SJSA1 (cell line): ENCODE data around the gene GLOD4. TPM values are rescaled to one million over a fixed set of nuclear protein-coding genes. Genes with fewer than 3 reads are reported as not detected.
"Not testable (repeated sequence)": the region's sequence is repeated elsewhere in the genome, so short reads cannot be mapped to it uniquely, and the experiment has no call there.

Experiments
- DNase-seq, 2 experiments: peaks; one replicate each; pipeline ENCODE4 v3.0.0-alpha.2; 2015 to 2020; ENCODE audit warnings: low spot score in 2 of 2, low read depth in 1 of 2
- H3K27ac ChIP-seq: fragments of 250-450 bp; sonication (Bioruptor Pico); 2 replicates; pipeline ENCODE4 v1.5.1; 2020; ENCODE audit warnings: mild to moderate bottlenecking, moderate library complexity
- H3K27me3 ChIP-seq: fragments of 250-450 bp; sonication (Bioruptor Pico); replicated peaks from 2 replicates; pipeline ENCODE4 v1.5.1; 2020; ENCODE audit warnings: mild to moderate bottlenecking, moderate library complexity
- H3K36me3 ChIP-seq: fragments of 250-450 bp; sonication (Bioruptor Pico); 2 replicates; pipeline ENCODE4 v1.5.1; 2020; ENCODE audit warnings: mild to moderate bottlenecking
- H3K4me1 ChIP-seq: fragments of 250-450 bp; sonication (Bioruptor Pico); replicated peaks from 2 replicates; pipeline ENCODE4 v1.6.1; 2021; ENCODE audit warnings: mild to moderate bottlenecking
- H3K4me3 ChIP-seq: fragments of 250-450 bp; sonication (Bioruptor Pico); 2 replicates; pipeline ENCODE4 v1.5.1; 2020; ENCODE audit warnings: mild to moderate bottlenecking
- H3K9me3 ChIP-seq: fragments of 250-450 bp; sonication (Bioruptor Pico); replicated peaks from 2 replicates; pipeline ENCODE4 v1.5.1; 2020; ENCODE audit warnings: mild to moderate bottlenecking
- total RNA-seq: library from RNA; depleted of rRNA; stranded (reverse); fragments of >200 nt; shearing (Covaris generic); gene quantifications from 2 replicates; pipeline ENCODE4 v1.2.3, GENCODE V29; 2014; rRNA removed

The GLOD4 gene
- 64.7 and 77.1 TPM in 2 replicates for total RNA-seq

GRCh38 chr17:781805-782731, at the start of gene GLOD4, which contains the start of gene MRM3:
Gene GLOD4 (minus strand): TSS chr17:782280. CDS start chr17:782255, 25 bp downstream.
Gene MRM3 (plus strand): TSS chr17:782353. CDS start chr17:782379, 26 bp downstream.
- peak within 1 kb of the TSS; percentile 28 for H3K27ac ChIP-seq
- DNase-seq = peak; percentile 85 to 91
- H3K36me3 ChIP-seq = peaks cover 36% of the 10 kb centered on the region

GRCh38 chr17:830950-831349, 48.9 kb upstream of the GLOD4 start:
- Histone ChIP-seq H3K36me3 (no peaks in the 10 kb centered on the region; the same call in 1 of the 2 replicates), H3K4me1 (peaks cover 24% of the 10 kb centered on the region), H3K4me3 (no peak overlapping the region), H3K27me3 (no peaks in the 10 kb centered on the region), H3K27ac (no peak overlapping the region), H3K9me3 (no peaks in the 10 kb centered on the region)
- no peak for DNase-seq

More at GRCh38 chr17:781805-782731, at the start of gene GLOD4, which contains the start of gene MRM3:
- Histone ChIP-seq H3K4me3 (peak within 1 kb of the TSS; percentile 74), H3K9me3 (no peaks in the 10 kb centered on the region), H3K27me3 (no peaks in the 10 kb centered on the region), H3K4me1 (peaks cover 10% of the 10 kb centered on the region)

GRCh38 chr17:830381-830780, 48.3 kb upstream of the GLOD4 start:
- Histone ChIP-seq H3K9me3 (no peaks in the 10 kb centered on the region), H3K4me3 (no peak overlapping the region), H3K4me1 (peaks cover 23% of the 10 kb centered on the region), H3K27me3 (no peaks in the 10 kb centered on the region), H3K27ac (0 out of 2 replicates have a peak overlapping the region, but pooled peaks have one; percentile 26), H3K36me3 (no peaks in the 10 kb centered on the region; the same call in 1 of the 2 replicates)
- DNase-seq = no peak

- DNase-seq, H3K27ac ChIP-seq, H3K9me3 ChIP-seq, H3K27me3 ChIP-seq, H3K4me3 ChIP-seq, H3K36me3 ChIP-seq: not testable (repeated sequence)
- peaks cover 18% of the 10 kb centered on the region for H3K4me1 ChIP-seq
These were observed 47.5 kb upstream of the GLOD4 start for GRCh38 chr17:829614-830013.

- H3K36me3 ChIP-seq = no peaks in the 10 kb centered on the region
- DNase-seq = peak in 1 of 2 experiments; percentile 16
- no peak overlapping the region for H3K4me3 ChIP-seq
- H3K9me3 ChIP-seq = no peaks in the 10 kb centered on the region
- no peaks in the 10 kb centered on the region for H3K27me3 ChIP-seq
- H3K27ac ChIP-seq = 0 out of 2 replicates have a peak overlapping the region, but pooled peaks have one; percentile 8
- peaks cover 14% of the 10 kb centered on the region for H3K4me1 ChIP-seq
These were observed 46.7 kb upstream of the GLOD4 start for GRCh38 chr17:828761-829160.

- H3K9me3 ChIP-seq = no peaks in the 10 kb centered on the region
- H3K27ac ChIP-seq = no peak overlapping the region
- no peaks in the 10 kb centered on the region for H3K27me3 ChIP-seq
- peaks cover 14% of the 10 kb centered on the region for H3K4me1 ChIP-seq
- no peak overlapping the region for H3K4me3 ChIP-seq
- H3K36me3 ChIP-seq = no peaks in the 10 kb centered on the region
- DNase-seq = no peak
These were observed 44.7 kb upstream of the GLOD4 start for GRCh38 chr17:826778-827177.

GRCh38 chr17:825216-825615, 43.1 kb upstream of the GLOD4 start:
- no peak for DNase-seq
- H3K27me3 ChIP-seq = no peaks in the 10 kb centered on the region
- H3K9me3 ChIP-seq = no peaks in the 10 kb centered on the region
- no peak overlapping the region for H3K4me3 ChIP-seq
- no peak overlapping the region for H3K27ac ChIP-seq
- peaks cover 9% of the 10 kb centered on the region for H3K4me1 ChIP-seq
- H3K36me3 ChIP-seq = no peaks in the 10 kb centered on the region

- DNase-seq = no peak
- Histone ChIP-seq H3K27me3 (no peaks in the 10 kb centered on the region), H3K4me3 (no peak overlapping the region), H3K4me1 (peaks cover 5% of the 10 kb centered on the region), H3K27ac (no peak overlapping the region), H3K36me3 (peaks cover 2% of the 10 kb centered on the region; the same call in 1 of the 2 replicates), H3K9me3 (no peaks in the 10 kb centered on the region)
These were observed 42.3 kb upstream of the GLOD4 start for GRCh38 chr17:824378-824777.

GRCh38 chr17:823501-823902, 41.4 kb upstream of the GLOD4 start:
- DNase-seq = no peak
- no peaks in the 10 kb centered on the region for H3K9me3 ChIP-seq
- no peaks in the 10 kb centered on the region for H3K27me3 ChIP-seq
- no peak overlapping the region for H3K4me3 ChIP-seq
- no peak overlapping the region for H3K27ac ChIP-seq
- H3K4me1 ChIP-seq = peaks cover 2% of the 10 kb centered on the region
- peaks cover 6% of the 10 kb centered on the region; the same call in 1 of the 2 replicates for H3K36me3 ChIP-seq

GRCh38 chr17:819251-819650, 37.2 kb upstream of the GLOD4 start:
- H3K36me3 ChIP-seq = peaks cover 9% of the 10 kb centered on the region

GRCh38 chr17:814371-814770, 32.3 kb upstream of the GLOD4 start:
- Histone ChIP-seq H3K27ac (no peak overlapping the region), H3K4me1 (peaks cover 5% of the 10 kb centered on the region; the same call in 1 of the 2 replicates), H3K36me3 (peaks cover 19% of the 10 kb centered on the region), H3K9me3 (0 out of 2 replicates have a peak, but pooled peaks cover 2% of the 10 kb centered on the region), H3K27me3 (no peaks in the 10 kb centered on the region), H3K4me3 (no peak overlapping the region)
- DNase-seq = no peak

More at GRCh38 chr17:819251-819650, 37.2 kb upstream of the GLOD4 start:
- Histone ChIP-seq H3K27me3 (no peaks in the 10 kb centered on the region), H3K27ac (no peak overlapping the region), H3K9me3 (no peaks in the 10 kb centered on the region), H3K4me3 (no peak overlapping the region), H3K4me1 (peaks cover 1% of the 10 kb centered on the region; the same call in 1 of the 2 replicates)
- DNase-seq = no peak

GRCh38 chr17:812638-813204, 30.6 kb upstream of the GLOD4 start:
- H3K4me3 ChIP-seq = no peak overlapping the region
- H3K36me3 ChIP-seq = peaks cover 16% of the 10 kb centered on the region; the same call in 1 of the 2 replicates

GRCh38 chr17:811051-811784, 29.1 kb upstream of the GLOD4 start:
- H3K4me3 ChIP-seq = no peak overlapping the region
- DNase-seq = no peak
- H3K27me3 ChIP-seq = no peaks in the 10 kb centered on the region
- no peak overlapping the region for H3K27ac ChIP-seq
- 0 out of 2 replicates have a peak, but pooled peaks cover 2% of the 10 kb centered on the region for H3K9me3 ChIP-seq
- H3K4me1 ChIP-seq = peaks cover 5% of the 10 kb centered on the region; the same call in 1 of the 2 replicates
- H3K36me3 ChIP-seq = peaks cover 16% of the 10 kb centered on the region; the same call in 1 of the 2 replicates

More at GRCh38 chr17:812638-813204, 30.6 kb upstream of the GLOD4 start:
- DNase-seq = no peak
- Histone ChIP-seq H3K27ac (no peak overlapping the region), H3K9me3 (0 out of 2 replicates have a peak, but pooled peaks cover 2% of the 10 kb centered on the region), H3K27me3 (no peaks in the 10 kb centered on the region), H3K4me1 (peaks cover 5% of the 10 kb centered on the region; the same call in 1 of the 2 replicates)
